Measurements from ENCODE around the gene INF2. TPM values are rescaled to one million over a fixed set of nuclear protein-coding genes. Genes with fewer than 3 reads are reported as not detected.

INF2 gene
- total RNA-seq, 3 donors from 2014 or later = 132 to 216 (median 176) TPM

- H3K36me3 ChIP-seq (ENCODE audit: low read depth) = peaks cover 15% of the 10 kb centered on the region
- ATAC-seq (no peak), DNase-seq (no peak)
- H3K4me1 ChIP-seq (ENCODE audit: low read depth) = no peaks in the 10 kb centered on the region
- TF ChIP-seq CTCF (IDR thresholded peaks at IDR 0.05) = no peak
- H3K9me3 ChIP-seq = no peaks in the 10 kb centered on the region
- no peak overlapping the region for H3K4me3 ChIP-seq
- intact Hi-C loops (cut with DNase I, micrococcal nuclease) = no loop called here
These were observed 23.7 kb downstream of the INF2 start for GRCh38 chr14:104712881-104713734.

GRCh38 chr14:104714066-104714465 is 24.6 kb downstream of the INF2 start:
- no peak for TF ChIP-seq CTCF (IDR thresholded peaks at IDR 0.05)
- Histone ChIP-seq H3K36me3 (ENCODE audit: low read depth) (peaks cover 15% of the 10 kb centered on the region), H3K4me1 (ENCODE audit: low read depth) (no peaks in the 10 kb centered on the region), H3K4me3 (no peak overlapping the region), H3K9me3 (no peaks in the 10 kb centered on the region)
- DNase-seq = no peak
- ATAC-seq = no peak
- intact Hi-C loops (cut with DNase I, micrococcal nuclease) = no loop called here

GRCh38 chr14:104714681-104715080 is 25.3 kb downstream of the INF2 start:
- no peak for DNase-seq
- no peak for TF ChIP-seq CTCF (IDR thresholded peaks at IDR 0.05)
- Histone ChIP-seq H3K36me3 (ENCODE audit: low read depth) (peaks cover 15% of the 10 kb centered on the region), H3K4me3 (no peak overlapping the region), H3K4me1 (ENCODE audit: low read depth) (no peaks in the 10 kb centered on the region), H3K9me3 (no peaks in the 10 kb centered on the region)
- intact Hi-C loops (cut with DNase I, micrococcal nuclease) = no loop called here
- no peak for ATAC-seq

- Histone ChIP-seq H3K36me3 (ENCODE audit: low read depth) (peaks cover 15% of the 10 kb centered on the region), H3K4me3 (no peak overlapping the region), H3K9me3 (no peaks in the 10 kb centered on the region), H3K4me1 (ENCODE audit: low read depth) (no peaks in the 10 kb centered on the region)
- DNase-seq (no peak), ATAC-seq (no peak)
- intact Hi-C loops (cut with DNase I, micrococcal nuclease) = no loop called here
- no peak for TF ChIP-seq CTCF (IDR thresholded peaks at IDR 0.05)
These were observed 26.0 kb downstream of the INF2 start for GRCh38 chr14:104715416-104715815.

- DNase-seq = no peak
- Histone ChIP-seq H3K9me3 (no peaks in the 10 kb centered on the region), H3K4me3 (no peak overlapping the region), H3K4me1 (ENCODE audit: low read depth) (no peaks in the 10 kb centered on the region), H3K36me3 (ENCODE audit: low read depth) (peaks cover 12% of the 10 kb centered on the region)
- intact Hi-C loops (cut with DNase I, micrococcal nuclease) = no loop called here
- ATAC-seq = no peak
- no peak for TF ChIP-seq CTCF (IDR thresholded peaks at IDR 0.05)
These were observed 26.5 kb downstream of the INF2 start for GRCh38 chr14:104715871-104716270.
